ENCODE measurements around the gene PTPN6. TPM values are rescaled to one million over a fixed set of nuclear protein-coding genes. Genes with fewer than 3 reads are reported as not detected.

The PTPN6 gene
- total RNA-seq, 2 donors from 2014 or later, result 35.7 to 68.0 TPM

GRCh38 chr12:6927379-6928021 is 23.7 kb upstream of the PTPN6 start, which contains the start of gene ATN1:
Gene ATN1, plus strand, starts transcription at chr12:6927959. Its CDS starts 6,043 bp downstream, at chr12:6934002.
- peak within 1 kb of the TSS; percentile 95 for H3K27ac Mint-ChIP-seq
- H3K4me1 Mint-ChIP-seq, result peaks cover 58% of the 10 kb centered on the region
- DNase-seq, result peak; percentile 95
- no peaks in the 10 kb centered on the region for H3K9me3 ChIP-seq (ENCODE audit: control insufficient read depth, low read length)
- no peak for TF ChIP-seq CTCF (conservative IDR thresholded peaks at IDR 0.05)
- H3K27me3 Mint-ChIP-seq (ENCODE audit: insufficient read depth), result no peaks in the 10 kb centered on the region
- peak within 1 kb of the TSS; percentile 98 for H3K4me3 Mint-ChIP-seq
- peak within 1 kb of the TSS; percentile 94 for H3K27ac ChIP-seq (ENCODE audit: low read depth, low read length)
- no peaks in the 10 kb centered on the region for H3K36me3 ChIP-seq (ENCODE audit: control insufficient read depth, insufficient read depth, low read length)
- H3K36me3 Mint-ChIP-seq (ENCODE audit: low read depth), result peaks cover 8% of the 10 kb centered on the region
- H3K4me3 ChIP-seq (ENCODE audit: low read length), result peak within 1 kb of the TSS; percentile 94
- no peaks in the 10 kb centered on the region for H3K27me3 ChIP-seq (ENCODE audit: control insufficient read depth, insufficient read depth, low read length, poor library complexity, severe bottlenecking)
- H3K9ac ChIP-seq (ENCODE audit: extremely low read depth, low read length, poor library complexity, severe bottlenecking), result peak within 1 kb of the TSS; percentile 77
- 0% methylated on average over 5 to 66 of the region's 66 CpGs for WGBS, 2 experiments (ENCODE audit: insufficient coverage in 1 of 2, insufficient read length in 1 of 2)
- peaks cover 9% of the 10 kb centered on the region for H3K4me1 ChIP-seq (ENCODE audit: control insufficient read depth, insufficient read depth, low read length)
- H3K9me3 Mint-ChIP-seq, result no peaks in the 10 kb centered on the region

GRCh38 chr12:6928022-6928702 is 23.0 kb upstream of the PTPN6 start:
- Mint-ChIP-seq H3K27me3 (ENCODE audit: insufficient read depth) (no peaks in the 10 kb centered on the region), H3K4me3 (peak overlapping the region; percentile 98), H3K9me3 (no peaks in the 10 kb centered on the region), H3K36me3 (ENCODE audit: low read depth) (peaks cover 12% of the 10 kb centered on the region), H3K27ac (peak overlapping the region; percentile 93), H3K4me1 (peaks cover 62% of the 10 kb centered on the region)
- WGBS, 2 experiments (ENCODE audit: insufficient coverage in 1 of 2, insufficient read length in 1 of 2), result 0 to 2% methylated on average over 11 to 54 of the region's 79 CpGs
- H3K27me3 ChIP-seq (ENCODE audit: control insufficient read depth, insufficient read depth, low read length, poor library complexity, severe bottlenecking), result no peaks in the 10 kb centered on the region
- no peak for TF ChIP-seq CTCF (conservative IDR thresholded peaks at IDR 0.05)
- peak overlapping the region; percentile 77 for H3K9ac ChIP-seq (ENCODE audit: extremely low read depth, low read length, poor library complexity, severe bottlenecking)
- H3K27ac ChIP-seq (ENCODE audit: low read depth, low read length), result no peak overlapping the region
- H3K9me3 ChIP-seq (ENCODE audit: control insufficient read depth, low read length), result no peaks in the 10 kb centered on the region
- H3K36me3 ChIP-seq (ENCODE audit: control insufficient read depth, insufficient read depth, low read length), result peaks cover 4% of the 10 kb centered on the region
- DNase-seq, result peak; percentile 71
- peaks cover 13% of the 10 kb centered on the region for H3K4me1 ChIP-seq (ENCODE audit: control insufficient read depth, insufficient read depth, low read length)
- H3K4me3 ChIP-seq (ENCODE audit: low read length), result peak overlapping the region; percentile 94

GRCh38 chr12:6928703-6929407 is 22.3 kb upstream of the PTPN6 start:
- Mint-ChIP-seq H3K9me3 (no peaks in the 10 kb centered on the region), H3K4me3 (peak overlapping the region; percentile 98), H3K36me3 (ENCODE audit: low read depth) (peaks cover 17% of the 10 kb centered on the region), H3K4me1 (peaks cover 62% of the 10 kb centered on the region), H3K27ac (peak overlapping the region; percentile 93), H3K27me3 (ENCODE audit: insufficient read depth) (no peaks in the 10 kb centered on the region)
- H3K27me3 ChIP-seq (ENCODE audit: control insufficient read depth, insufficient read depth, low read length, poor library complexity, severe bottlenecking), result no peaks in the 10 kb centered on the region
- H3K9ac ChIP-seq (ENCODE audit: extremely low read depth, low read length, poor library complexity, severe bottlenecking), result peak overlapping the region; percentile 77
- TF ChIP-seq CTCF (conservative IDR thresholded peaks at IDR 0.05), result no peak
- DNase-seq, result no peak
- H3K36me3 ChIP-seq (ENCODE audit: control insufficient read depth, insufficient read depth, low read length), result peaks cover 11% of the 10 kb centered on the region
- H3K9me3 ChIP-seq (ENCODE audit: control insufficient read depth, low read length), result no peaks in the 10 kb centered on the region
- no peak overlapping the region for H3K27ac ChIP-seq (ENCODE audit: low read depth, low read length)
- H3K4me3 ChIP-seq (ENCODE audit: low read length), result peak overlapping the region; percentile 94
- H3K4me1 ChIP-seq (ENCODE audit: control insufficient read depth, insufficient read depth, low read length), result peaks cover 13% of the 10 kb centered on the region
- 0 to 1% methylated on average over 10 to 17 of the region's 19 CpGs for WGBS, 2 experiments (ENCODE audit: insufficient coverage in 1 of 2, insufficient read length in 1 of 2)

Measured in endodermal cell (in vitro differentiated cells).